AG10803 (cell line): ENCODE measurements around the gene RSU1.
"Not testable (repeated sequence)": the region's sequence is repeated elsewhere in the genome, so short reads cannot be mapped to it uniquely, and the experiment has no call there.

Experiments used
- DNase-seq: peaks from one replicate; pipeline ENCODE4 v3.0.0; 2010; ENCODE audit warnings: low read depth
- H3K4me3 ChIP-seq: 2 replicates; pipeline ENCODE4 v1.5.1; 2011; ENCODE audit warnings: mild to moderate bottlenecking, low read length, control low read depth
- TF ChIP-seq, protein P1 (sequence below): conservative IDR thresholded peaks from 2 replicates; pipeline ENCODE4 v1.5.1; 2011; ENCODE audit warnings: mild to moderate bottlenecking, low read length, control low read depth, inconsistent platforms

The RSU1 gene

DNA sequence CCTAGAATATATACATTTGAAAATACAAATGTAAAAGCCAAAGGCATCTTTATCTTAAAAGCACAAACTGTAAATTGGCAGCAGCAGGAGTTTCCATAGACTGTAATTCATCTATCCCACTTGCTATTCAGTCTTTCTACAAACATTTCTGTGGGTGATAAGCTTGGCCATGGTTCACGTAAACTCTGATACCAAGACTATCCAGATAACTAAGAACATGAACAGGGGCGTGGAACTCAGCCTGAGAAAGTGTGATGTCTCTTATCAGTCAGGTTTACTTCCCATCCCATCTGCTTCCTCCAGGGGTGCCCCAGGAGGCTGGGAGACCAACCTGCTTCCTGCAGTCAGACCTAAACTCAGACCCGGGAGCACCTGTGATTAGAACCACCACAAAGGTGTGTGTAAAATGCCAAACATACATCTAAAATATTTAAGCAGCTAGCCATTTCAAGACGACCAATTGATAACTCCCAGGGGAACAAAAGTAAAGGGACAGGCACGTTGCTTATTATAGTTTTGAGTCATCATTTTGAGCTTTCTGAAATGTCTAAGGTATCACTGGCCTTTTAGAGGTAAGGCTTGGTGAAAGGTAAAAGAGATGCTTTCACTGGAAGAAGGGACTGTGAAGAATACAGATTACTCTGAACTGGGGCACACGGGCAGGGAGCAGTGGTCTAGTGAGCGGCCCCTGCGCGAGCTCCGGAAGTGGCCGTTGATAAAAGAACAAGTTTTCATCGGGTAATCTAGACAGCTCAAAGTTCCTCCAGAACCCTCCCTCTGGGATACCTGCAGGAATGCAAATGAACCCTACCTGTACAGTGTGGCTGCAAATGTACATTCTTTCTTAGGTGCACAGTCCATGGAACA, 51.5 kb downstream of the RSU1 start:
- DNase-seq: no peak
- TF ChIP-seq, protein P1, sequence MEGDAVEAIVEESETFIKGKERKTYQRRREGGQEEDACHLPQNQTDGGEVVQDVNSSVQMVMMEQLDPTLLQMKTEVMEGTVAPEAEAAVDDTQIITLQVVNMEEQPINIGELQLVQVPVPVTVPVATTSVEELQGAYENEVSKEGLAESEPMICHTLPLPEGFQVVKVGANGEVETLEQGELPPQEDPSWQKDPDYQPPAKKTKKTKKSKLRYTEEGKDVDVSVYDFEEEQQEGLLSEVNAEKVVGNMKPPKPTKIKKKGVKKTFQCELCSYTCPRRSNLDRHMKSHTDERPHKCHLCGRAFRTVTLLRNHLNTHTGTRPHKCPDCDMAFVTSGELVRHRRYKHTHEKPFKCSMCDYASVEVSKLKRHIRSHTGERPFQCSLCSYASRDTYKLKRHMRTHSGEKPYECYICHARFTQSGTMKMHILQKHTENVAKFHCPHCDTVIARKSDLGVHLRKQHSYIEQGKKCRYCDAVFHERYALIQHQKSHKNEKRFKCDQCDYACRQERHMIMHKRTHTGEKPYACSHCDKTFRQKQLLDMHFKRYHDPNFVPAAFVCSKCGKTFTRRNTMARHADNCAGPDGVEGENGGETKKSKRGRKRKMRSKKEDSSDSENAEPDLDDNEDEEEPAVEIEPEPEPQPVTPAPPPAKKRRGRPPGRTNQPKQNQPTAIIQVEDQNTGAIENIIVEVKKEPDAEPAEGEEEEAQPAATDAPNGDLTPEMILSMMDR: no peak

DNA sequence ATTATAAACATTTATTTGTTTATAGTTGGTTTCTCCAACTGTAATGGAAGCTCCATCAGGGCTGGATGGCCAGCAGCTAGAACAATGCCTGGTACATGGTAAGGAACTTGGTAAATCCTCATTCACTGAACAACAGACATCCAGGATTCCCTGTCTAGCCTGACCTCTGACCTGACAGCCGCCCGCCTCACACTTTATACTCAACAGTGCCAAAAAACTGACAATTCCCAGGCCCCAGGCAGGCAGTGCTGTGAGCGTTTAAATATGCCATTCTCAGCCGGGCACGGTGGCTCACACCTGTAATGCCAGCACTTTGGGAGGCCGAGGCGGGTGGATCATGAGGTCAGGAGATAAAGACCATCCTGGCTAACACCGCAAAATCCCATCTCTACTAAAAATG, 55.9 kb downstream of the RSU1 start:
- DNase-seq: no peak
- H3K4me3 ChIP-seq: no peak overlapping the region
- TF ChIP-seq, protein P1: no peak

More for the DNA sequence above, 51.5 kb downstream of the RSU1 start:
- H3K4me3 ChIP-seq: no peak overlapping the region

DNA sequence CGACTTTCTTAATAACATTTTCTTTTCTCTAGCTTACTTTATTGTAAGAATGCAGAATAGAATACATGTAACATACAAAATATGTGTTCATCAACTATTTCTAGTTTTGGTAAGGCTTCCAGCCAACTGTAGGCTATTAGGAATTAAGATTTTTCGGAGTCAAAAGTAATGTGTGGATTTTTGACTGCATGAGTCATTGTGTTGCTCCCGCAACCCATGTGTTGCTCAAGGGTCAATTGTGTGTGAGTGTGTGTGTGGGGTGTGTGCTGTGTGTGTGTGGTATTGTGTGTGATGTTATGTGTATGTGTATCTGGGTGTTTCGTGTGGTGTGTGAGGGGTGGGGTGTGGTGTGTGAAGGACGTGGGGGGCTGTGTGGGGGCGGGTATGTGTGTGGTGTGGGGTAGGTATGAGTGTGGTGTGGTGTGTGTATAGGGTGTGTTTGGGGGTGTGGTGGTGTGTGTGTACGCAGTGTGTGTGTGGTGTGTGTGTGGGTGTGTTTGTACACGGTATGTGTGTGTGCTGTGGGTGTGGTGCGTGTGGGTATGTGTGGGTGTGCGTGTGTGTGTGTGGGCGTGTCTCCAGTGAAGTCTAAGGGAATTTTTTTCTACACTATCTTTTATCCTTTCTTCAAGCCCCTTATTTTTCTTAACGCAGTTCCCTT, 60.5 kb downstream of the RSU1 start:
- H3K4me3 ChIP-seq: no peak overlapping the region
- TF ChIP-seq, protein P1: no peak
- peak; percentile 85 for DNase-seq

DNA sequence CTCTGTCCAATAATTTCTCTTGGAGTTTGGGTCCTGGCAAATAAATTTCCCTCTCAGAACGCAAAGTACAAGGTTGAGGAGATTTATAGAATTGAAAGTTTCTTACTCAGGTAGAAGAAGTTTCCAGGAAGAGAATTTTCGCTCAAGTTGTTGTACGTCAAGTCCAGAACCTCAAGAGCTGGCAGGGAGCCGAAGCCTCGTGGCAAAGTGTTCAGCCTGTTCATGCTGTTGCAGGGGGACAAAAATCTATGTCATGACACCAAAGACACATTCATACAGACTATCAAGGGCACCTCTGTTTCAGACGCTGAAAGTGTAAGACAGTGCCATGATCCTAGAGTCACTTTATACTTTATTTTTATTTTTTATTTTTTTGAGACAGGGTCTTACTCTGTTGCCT, 62.5 kb downstream of the RSU1 start:
- no peak overlapping the region for H3K4me3 ChIP-seq
- DNase-seq: no peak
- TF ChIP-seq, protein P1: no peak

DNA sequence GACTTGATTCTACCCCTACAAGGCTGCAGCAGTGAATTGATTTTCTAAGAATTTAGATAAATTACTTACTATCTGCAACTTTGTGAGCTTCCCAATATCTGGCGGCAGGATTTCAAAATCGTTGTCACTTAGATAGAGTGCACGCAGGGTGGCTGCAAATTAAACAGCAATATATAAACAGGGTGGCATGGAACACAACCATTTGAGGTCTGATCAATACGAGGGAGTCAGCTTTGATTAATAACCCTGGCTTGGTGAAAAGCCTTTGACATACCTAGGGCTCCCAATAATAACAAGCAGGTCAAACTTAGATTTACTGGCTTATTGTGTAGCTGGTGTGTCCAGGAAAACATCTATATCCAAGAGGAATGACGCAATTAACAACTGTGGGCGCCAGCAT, 64.4 kb downstream of the RSU1 start:
- H3K4me3 ChIP-seq, DNase-seq: not testable (repeated sequence)

DNA sequence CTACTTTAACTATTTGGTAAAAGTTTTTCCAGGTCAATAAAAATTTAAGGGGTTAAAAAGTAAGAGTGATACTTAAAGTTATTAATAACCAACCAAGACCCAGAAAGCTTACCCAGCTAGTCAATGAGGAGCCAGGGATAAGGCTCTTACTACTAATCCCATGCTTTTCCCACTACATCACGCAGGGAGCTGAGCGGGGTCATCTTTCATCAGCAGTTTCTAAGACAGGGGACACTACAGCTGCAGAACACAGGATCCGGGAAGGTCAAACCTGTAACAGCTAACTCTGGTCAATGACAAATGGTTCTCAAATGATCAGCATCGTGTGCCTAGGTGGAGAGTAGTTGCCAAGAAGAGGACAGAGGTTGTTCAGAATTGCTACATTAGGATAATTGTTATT, 65.1 kb downstream of the RSU1 start:
- TF ChIP-seq, protein P1: no peak
- DNase-seq: no peak
- H3K4me3 ChIP-seq: no peak overlapping the region

DNA sequence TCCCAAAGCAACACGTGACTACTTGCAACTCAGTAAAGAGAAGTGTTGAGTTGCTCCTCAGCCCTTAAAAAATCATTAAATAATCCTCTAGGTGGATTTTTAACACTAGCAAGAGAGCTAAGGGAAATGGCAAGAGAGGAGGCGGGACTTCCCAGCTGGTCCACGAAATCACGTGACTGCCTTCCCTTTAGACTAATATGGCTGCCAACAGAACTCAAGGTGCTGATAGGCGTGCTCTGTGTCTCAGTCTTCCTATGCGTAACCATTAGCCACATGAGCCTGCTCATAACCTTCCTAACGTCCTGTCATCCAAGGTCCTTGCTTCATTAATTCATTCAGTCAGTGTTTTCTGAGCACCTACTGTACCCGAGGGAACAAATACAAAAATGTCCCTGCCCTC, 66.0 kb downstream of the RSU1 start:
- no peak overlapping the region for H3K4me3 ChIP-seq
- TF ChIP-seq, protein P1: no peak
- no peak for DNase-seq
